DMS153 treated with DMSO at 0.1 percent for 48 hours (cell line): ENCODE results near the gene ACTN1.

Source experiments
- DNase-seq: peaks from one replicate; lab custom pipeline; 2025; ENCODE audit not compliant: unreplicated experiment; lab: John Stamatoyannopoulos, UW

ACTN1 gene

GRCh38 chr14:68919129-68919927 is 59.8 kb downstream of the ACTN1 start:
- no peak for DNase-seq

- no peak for DNase-seq
These were observed 60.5 kb downstream of the ACTN1 start for GRCh38 chr14:68918612-68919011.

GRCh38 chr14:68916358-68916941 is 62.7 kb downstream of the ACTN1 start:
- no peak for DNase-seq

GRCh38 chr14:68913516-68913915 is 65.6 kb downstream of the ACTN1 start:
- DNase-seq = no peak

- DNase-seq = peak; percentile 32
These were observed 67.4 kb downstream of the ACTN1 start for GRCh38 chr14:68911594-68912227.

- DNase-seq = no peak
These were observed 68.6 kb downstream of the ACTN1 start for GRCh38 chr14:68910540-68910939.

- DNase-seq = no peak
These were observed 70.3 kb downstream of the ACTN1 start for GRCh38 chr14:68908803-68909202.

GRCh38 chr14:68908201-68908600 is 70.9 kb downstream of the ACTN1 start:
- DNase-seq = no peak

- no peak for DNase-seq
These were observed 72.7 kb downstream of the ACTN1 start for GRCh38 chr14:68906439-68906838.

GRCh38 chr14:68905107-68905895 is 73.8 kb downstream of the ACTN1 start:
- DNase-seq = no peak

- no peak for DNase-seq
These were observed 76.7 kb downstream of the ACTN1 start for GRCh38 chr14:68902357-68902756.

GRCh38 chr14:68899033-68899603 is 80.0 kb downstream of the ACTN1 start:
- DNase-seq = no peak

GRCh38 chr14:68898248-68899032 is 80.7 kb downstream of the ACTN1 start:
- no peak for DNase-seq

GRCh38 chr14:68897559-68898155 is 81.4 kb downstream of the ACTN1 start:
- DNase-seq = no peak

GRCh38 chr14:68896132-68896531 is 83.0 kb downstream of the ACTN1 start:
- no peak for DNase-seq

- DNase-seq = no peak
These were observed 84.0 kb downstream of the ACTN1 start for GRCh38 chr14:68894802-68895703.

GRCh38 chr14:68894123-68894522 is 85.0 kb downstream of the ACTN1 start:
- no peak for DNase-seq

GRCh38 chr14:68893566-68893965 is 85.5 kb downstream of the ACTN1 start:
- no peak for DNase-seq

- no peak for DNase-seq
These were observed 86.1 kb downstream of the ACTN1 start for GRCh38 chr14:68892961-68893360.
